WERI-Rb-1 (cell line): Measurements from ENCODE around the gene TENT4A.

Experiments
- DNase-seq: peaks from one replicate; pipeline ENCODE4 v3.0.0-alpha.2; 2020
- H3K27ac ChIP-seq: fragments of 250-450 bp; sonication (Bioruptor Pico); 2 replicates; pipeline ENCODE4 v1.5.1; 2020; ENCODE audit warnings: mild to moderate bottlenecking, moderate library complexity
- H3K27me3 ChIP-seq: fragments of 250-450 bp; sonication (Bioruptor Pico); 2 replicates; pipeline ENCODE4 v1.5.1; 2021; ENCODE audit warnings: mild to moderate bottlenecking, low read depth, moderate library complexity; ENCODE audit not compliant: insufficient read depth, severe bottlenecking
- H3K36me3 ChIP-seq: fragments of 250-450 bp; sonication (Bioruptor Pico); 2 replicates; pipeline ENCODE4 v1.5.1; 2020; ENCODE audit warnings: mild to moderate bottlenecking, moderate library complexity
- H3K4me3 ChIP-seq: 2 replicates; pipeline ENCODE4 v1.5.1; 2011; ENCODE audit warnings: low read depth, mild to moderate bottlenecking, control low read depth, low read length
- H3K9me3 ChIP-seq: fragments of 250-450 bp; sonication (Bioruptor Pico); 2 replicates; pipeline ENCODE4 v1.5.1; 2021; ENCODE audit warnings: mild to moderate bottlenecking, moderate library complexity; ENCODE audit not compliant: severe bottlenecking
- TF ChIP-seq, protein P1 (sequence below): IDR thresholded peaks from 2 replicates; pipeline ENCODE4 v1.5.1; 2011; ENCODE audit warnings: low read depth, mild to moderate bottlenecking, control low read depth, inconsistent platforms, low read length

TENT4A gene

DNA sequence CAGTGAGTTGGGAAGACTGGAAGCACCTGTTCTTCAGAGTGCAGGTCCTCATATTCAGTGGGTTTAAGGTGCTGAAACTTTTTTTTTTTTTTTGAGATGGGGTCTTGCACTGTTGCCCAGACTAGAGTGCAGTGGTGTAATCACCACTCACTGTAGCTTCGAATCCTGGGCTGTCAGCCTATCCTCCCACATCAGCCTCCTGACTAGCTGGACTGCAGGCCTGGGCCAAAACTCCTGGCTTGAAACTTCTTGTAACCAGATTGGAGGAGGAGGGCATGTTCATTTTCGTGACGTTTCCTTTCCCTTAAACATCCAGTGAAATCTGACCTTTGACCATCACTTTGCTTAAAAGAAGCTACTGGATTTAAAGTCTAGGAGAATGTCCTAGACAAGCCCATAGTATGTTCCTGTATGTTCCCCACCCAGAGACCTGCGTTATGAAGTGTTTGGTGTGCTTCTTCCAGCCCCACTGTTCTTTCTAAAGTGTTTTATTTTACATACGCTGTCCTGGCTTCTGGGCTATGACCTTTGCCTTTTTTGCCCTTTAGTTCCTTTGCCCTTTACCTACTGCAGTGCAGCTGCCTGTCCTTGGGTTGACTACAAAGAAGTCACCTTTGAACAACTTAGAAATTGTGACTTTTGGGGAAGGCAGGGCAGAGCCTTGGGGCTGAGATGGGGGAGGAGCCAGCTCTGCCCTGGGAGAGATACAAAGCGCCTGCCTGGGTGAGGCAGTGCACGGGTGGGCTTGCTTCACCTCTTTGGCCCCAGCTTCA lies 18.4 kb downstream of the TENT4A start:
- Histone ChIP-seq H3K36me3 (peaks cover 23% of the 10 kb centered on the region), H3K27me3 (no peaks in the 10 kb centered on the region), H3K27ac (no peak overlapping the region), H3K4me3 (no peak overlapping the region), H3K9me3 (no peaks in the 10 kb centered on the region)
- TF ChIP-seq, protein P1, sequence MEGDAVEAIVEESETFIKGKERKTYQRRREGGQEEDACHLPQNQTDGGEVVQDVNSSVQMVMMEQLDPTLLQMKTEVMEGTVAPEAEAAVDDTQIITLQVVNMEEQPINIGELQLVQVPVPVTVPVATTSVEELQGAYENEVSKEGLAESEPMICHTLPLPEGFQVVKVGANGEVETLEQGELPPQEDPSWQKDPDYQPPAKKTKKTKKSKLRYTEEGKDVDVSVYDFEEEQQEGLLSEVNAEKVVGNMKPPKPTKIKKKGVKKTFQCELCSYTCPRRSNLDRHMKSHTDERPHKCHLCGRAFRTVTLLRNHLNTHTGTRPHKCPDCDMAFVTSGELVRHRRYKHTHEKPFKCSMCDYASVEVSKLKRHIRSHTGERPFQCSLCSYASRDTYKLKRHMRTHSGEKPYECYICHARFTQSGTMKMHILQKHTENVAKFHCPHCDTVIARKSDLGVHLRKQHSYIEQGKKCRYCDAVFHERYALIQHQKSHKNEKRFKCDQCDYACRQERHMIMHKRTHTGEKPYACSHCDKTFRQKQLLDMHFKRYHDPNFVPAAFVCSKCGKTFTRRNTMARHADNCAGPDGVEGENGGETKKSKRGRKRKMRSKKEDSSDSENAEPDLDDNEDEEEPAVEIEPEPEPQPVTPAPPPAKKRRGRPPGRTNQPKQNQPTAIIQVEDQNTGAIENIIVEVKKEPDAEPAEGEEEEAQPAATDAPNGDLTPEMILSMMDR = no peak
- no peak for DNase-seq

DNA sequence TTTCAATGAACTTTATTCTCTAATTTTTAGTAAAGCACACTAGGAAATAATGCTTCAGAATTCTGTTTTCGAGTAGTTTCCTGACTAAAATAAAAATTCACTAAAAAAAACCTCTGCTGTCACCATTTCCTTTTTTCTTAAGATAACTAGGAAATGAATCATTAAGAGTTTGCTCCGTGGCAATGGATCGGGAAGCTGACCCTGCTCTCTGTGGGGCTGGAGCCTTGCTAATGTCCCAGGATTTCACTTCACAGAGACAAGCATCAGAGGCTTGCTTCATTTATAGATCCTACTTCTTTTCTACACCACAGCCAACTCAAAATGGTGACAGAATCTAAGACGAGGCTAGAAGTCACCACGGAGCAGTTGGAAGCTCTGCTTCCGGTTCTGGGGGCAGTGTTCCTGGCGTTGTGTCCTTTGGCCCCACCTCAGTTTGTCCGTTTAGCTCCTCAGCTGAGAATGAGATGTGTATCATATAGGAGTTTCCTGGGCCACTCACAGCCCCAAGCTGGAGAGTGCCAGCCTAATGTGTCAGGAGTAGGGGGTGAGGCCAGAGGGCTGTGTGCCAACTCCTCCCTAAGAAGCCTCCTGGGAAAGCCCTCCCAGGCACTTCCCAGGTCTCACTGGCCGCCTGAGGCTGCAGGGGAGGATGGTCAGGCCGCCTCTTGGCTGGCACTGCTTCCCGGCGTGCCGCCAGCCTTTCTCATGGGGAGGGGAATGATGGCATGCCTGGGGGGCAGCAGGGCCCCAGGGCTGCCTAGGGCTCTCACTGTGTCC lies 19.6 kb downstream of the TENT4A start:
- H3K27ac ChIP-seq = no peak overlapping the region
- H3K4me3 ChIP-seq = no peak overlapping the region
- DNase-seq = no peak
- H3K36me3 ChIP-seq = peaks cover 33% of the 10 kb centered on the region
- H3K9me3 ChIP-seq = no peaks in the 10 kb centered on the region
- H3K27me3 ChIP-seq = no peaks in the 10 kb centered on the region
- TF ChIP-seq, protein P1 = no peak

DNA sequence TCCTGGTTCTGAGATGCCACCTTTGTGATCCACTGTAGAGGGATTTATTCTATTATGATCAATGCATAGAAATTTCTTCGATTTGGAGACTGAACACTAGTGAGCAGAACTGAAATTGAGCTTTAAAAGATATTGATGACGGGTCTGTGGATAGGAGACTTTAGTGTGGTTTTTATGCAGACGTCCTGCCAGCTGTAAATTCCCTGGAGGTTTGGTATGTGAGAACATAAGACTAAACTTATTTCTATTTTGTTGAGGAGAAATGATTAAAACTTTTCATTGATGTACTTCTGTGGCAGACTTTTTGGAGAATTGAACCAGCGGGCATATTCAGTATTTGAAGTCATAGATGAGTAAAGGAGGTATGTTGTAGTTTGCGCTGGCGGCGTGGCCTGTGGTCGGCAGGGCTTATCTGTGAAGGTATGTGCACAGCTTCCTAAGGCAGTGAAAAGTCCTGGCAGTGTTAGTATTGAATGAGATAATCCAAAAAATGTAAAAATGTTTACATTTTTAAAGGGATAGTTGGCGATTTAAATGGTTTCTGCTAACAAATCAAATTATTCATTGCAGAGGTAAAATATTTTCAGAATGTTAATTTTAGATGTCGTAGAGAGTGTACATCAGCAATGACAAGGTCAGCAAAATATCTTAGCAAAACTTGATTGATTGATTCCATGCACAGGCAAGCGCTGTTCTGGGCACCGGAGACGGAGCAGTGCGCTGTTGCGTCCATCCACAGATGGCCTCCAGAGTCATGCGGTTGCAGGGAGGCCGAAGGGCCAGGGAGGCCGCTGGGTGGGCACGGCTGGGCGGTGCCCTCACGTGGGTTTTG lies 20.4 kb downstream of the TENT4A start:
- peaks cover 40% of the 10 kb centered on the region for H3K36me3 ChIP-seq
- no peaks in the 10 kb centered on the region for H3K9me3 ChIP-seq
- H3K4me3 ChIP-seq = no peak overlapping the region
- no peak for DNase-seq
- H3K27me3 ChIP-seq = no peaks in the 10 kb centered on the region
- TF ChIP-seq, protein P1 = no peak
- H3K27ac ChIP-seq = no peak overlapping the region

DNA sequence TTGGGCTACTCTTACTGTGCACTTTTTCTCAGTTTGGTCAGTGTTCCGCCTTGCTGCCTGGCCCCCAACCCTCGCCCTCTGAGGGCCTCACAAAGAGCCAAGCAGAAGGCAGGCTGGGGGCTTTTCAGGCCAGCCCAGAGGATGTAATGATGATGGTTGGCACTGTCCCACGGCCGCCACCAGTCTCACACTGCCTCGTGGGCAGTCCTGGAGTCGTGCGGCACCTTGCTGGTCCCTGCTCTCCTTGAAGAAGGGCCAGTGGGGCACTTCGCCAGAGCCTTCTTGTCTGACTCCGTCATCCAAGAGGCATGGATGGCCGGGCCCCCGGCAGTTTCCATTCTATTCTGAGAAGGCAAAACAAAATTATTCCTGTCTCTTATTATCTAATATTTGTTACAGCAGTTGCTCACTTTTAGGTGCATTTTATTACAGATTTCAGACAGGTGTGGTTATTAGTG lies 21.0 kb downstream of the TENT4A start:
- H3K9me3 ChIP-seq = no peaks in the 10 kb centered on the region
- no peak for DNase-seq
- H3K27me3 ChIP-seq = no peaks in the 10 kb centered on the region
- H3K27ac ChIP-seq = no peak overlapping the region
- H3K36me3 ChIP-seq = peaks cover 42% of the 10 kb centered on the region
- TF ChIP-seq, protein P1 = no peak
- H3K4me3 ChIP-seq = no peak overlapping the region

DNA sequence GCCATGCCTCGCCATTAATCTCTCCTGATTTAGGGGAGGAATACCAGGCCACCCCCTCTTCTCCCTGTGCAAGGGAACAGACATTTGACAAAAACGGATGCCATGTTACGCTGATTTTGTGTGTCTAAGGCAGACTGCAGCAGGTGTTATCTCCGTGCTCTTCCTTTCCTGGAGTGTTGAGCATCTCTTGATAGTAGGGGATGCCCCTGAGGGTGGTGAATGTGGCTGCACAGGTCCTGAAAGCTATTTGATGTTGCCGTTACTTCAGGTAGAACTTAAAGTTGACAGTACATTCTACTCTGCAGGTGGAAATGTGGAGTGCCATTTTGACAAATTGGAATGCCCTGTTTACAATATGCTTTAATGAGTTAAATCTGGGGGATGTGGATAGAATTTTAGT lies 21.5 kb downstream of the TENT4A start:
- no peak overlapping the region for H3K4me3 ChIP-seq
- TF ChIP-seq, protein P1 = no peak
- H3K36me3 ChIP-seq = peaks cover 47% of the 10 kb centered on the region
- no peak overlapping the region for H3K27ac ChIP-seq
- DNase-seq = no peak
- H3K27me3 ChIP-seq = no peaks in the 10 kb centered on the region
- H3K9me3 ChIP-seq = no peaks in the 10 kb centered on the region
